DND-41 (cell line): ENCODE data around the gene GRAMD4.

Source experiments
- ATAC-seq: fragments of 200-7000 bp; cut with Tn5 transposase; 3 replicates; pipeline ENCODE4 v1.9.1; 2021; ENCODE audit warnings: low read depth; ENCODE audit not compliant: insufficient read depth
- DNase-seq: peaks from one replicate; pipeline ENCODE4 v3.0.0-alpha.2; 2020
- H2AFZ ChIP-seq: 2 replicates; pipeline ENCODE4 v1.6.0; 2012; ENCODE audit warnings: low read depth, low read length
- H3K27ac ChIP-seq: 2 replicates; pipeline ENCODE4 v1.5.1; 2012; ENCODE audit warnings: low read length, inconsistent platforms
- H3K27me3 ChIP-seq: fragments of 200-600 bp; sonication (generic); 2 replicates; pipeline ENCODE4 v1.6.0; 2012; ENCODE audit warnings: low read length, mild to moderate bottlenecking, inconsistent platforms; ENCODE audit not compliant: insufficient read depth, poor library complexity
- H3K36me3 ChIP-seq: 2 replicates; pipeline ENCODE4 v1.5.1; 2012; ENCODE audit warnings: low read length, inconsistent platforms; ENCODE audit not compliant: insufficient read depth
- H3K4me1 ChIP-seq: 2 replicates; pipeline ENCODE4 v1.5.1; 2012; ENCODE audit warnings: mild to moderate bottlenecking, low read length; ENCODE audit not compliant: insufficient read depth
- H3K4me2 ChIP-seq: 2 replicates; pipeline ENCODE4 v1.6.0; 2012; ENCODE audit warnings: mild to moderate bottlenecking, moderate library complexity, low read length, inconsistent platforms; ENCODE audit not compliant: insufficient read depth
- H3K4me3 ChIP-seq, 2 experiments: fragments of 200-600 bp in 1 of 2; shearing (Covaris generic) in 1 of 2; 2 replicates each; pipeline ENCODE4 v1.5.1; 2012 to 2016; ENCODE audit warnings: inconsistent platforms in 2 of 2, low read length in 2 of 2, mild to moderate bottlenecking in 2 of 2, low read depth in 1 of 2, moderate library complexity in 1 of 2
- H3K79me2 ChIP-seq: 2 replicates; pipeline ENCODE4 v1.6.0; 2012; ENCODE audit warnings: low read length, inconsistent platforms; ENCODE audit not compliant: insufficient read depth
- H3K9ac ChIP-seq: 2 replicates; pipeline ENCODE4 v1.6.0; 2012; ENCODE audit warnings: low read depth, mild to moderate bottlenecking, inconsistent platforms, low read length, moderate library complexity
- H3K9me3 ChIP-seq: 2 replicates; pipeline ENCODE4 v1.5.1; 2012; ENCODE audit warnings: low read length, moderate library complexity, mild to moderate bottlenecking, inconsistent platforms; ENCODE audit not compliant: insufficient read depth, severe bottlenecking
- H4K20me1 ChIP-seq: 2 replicates; pipeline ENCODE4 v1.6.0; 2012; ENCODE audit warnings: low read length; ENCODE audit not compliant: insufficient read depth
- CTCF ChIP-seq: IDR thresholded peaks from 2 replicates; pipeline ENCODE4 v1.5.1; 2012; ENCODE audit warnings: borderline replicate concordance, low read length, moderate library complexity, mild to moderate bottlenecking; ENCODE audit not compliant: poor library complexity, severe bottlenecking; ENCODE audit errors: extremely low read depth
- EZH2 ChIP-seq: IDR thresholded peaks from 3 replicates; pipeline ENCODE4 v1.6.1; 2012; ENCODE audit warnings: borderline replicate concordance, low read depth, mild to moderate bottlenecking, moderate library complexity, low read length, inconsistent platforms; ENCODE audit not compliant: severe bottlenecking

Gene GRAMD4

GRCh38 chr22:46586123-46586519 is 34.1 kb upstream of the GRAMD4 start:
- H3K4me1 ChIP-seq: peaks cover 63% of the 10 kb centered on the region
- H3K4me3 ChIP-seq: no peak overlapping the region
- no peaks in the 10 kb centered on the region for H3K27me3 ChIP-seq
- no peaks in the 10 kb centered on the region for H3K9me3 ChIP-seq
- DNase-seq (no peak), ATAC-seq (no peak)
- H3K36me3 ChIP-seq: peaks cover 48% of the 10 kb centered on the region
- no peak overlapping the region for H2AFZ ChIP-seq
- peaks cover 100% of the 10 kb centered on the region for H3K79me2 ChIP-seq
- H3K27ac ChIP-seq: peak overlapping the region; percentile 54
- TF ChIP-seq EZH2: no peak
- no peak for TF ChIP-seq CTCF
- no peak overlapping the region for H3K4me2 ChIP-seq
- H4K20me1 ChIP-seq: peaks cover 82% of the 10 kb centered on the region
- no peak overlapping the region for H3K9ac ChIP-seq

- H2AFZ ChIP-seq: no peak overlapping the region
- H3K79me2 ChIP-seq: peaks cover 99% of the 10 kb centered on the region
- no peak for ATAC-seq
- H3K4me1 ChIP-seq: peaks cover 63% of the 10 kb centered on the region
- no peak overlapping the region for H3K4me3 ChIP-seq
- TF ChIP-seq CTCF: no peak
- TF ChIP-seq EZH2: no peak
- no peak for DNase-seq
- H3K9ac ChIP-seq: no peak overlapping the region
- H4K20me1 ChIP-seq: peaks cover 78% of the 10 kb centered on the region
- peak overlapping the region; percentile 54 for H3K27ac ChIP-seq
- 0 out of 2 replicates have a peak overlapping the region, but pooled peaks have one; percentile 7 for H3K4me2 ChIP-seq
- H3K36me3 ChIP-seq: peaks cover 44% of the 10 kb centered on the region
- H3K27me3 ChIP-seq: no peaks in the 10 kb centered on the region
- no peaks in the 10 kb centered on the region for H3K9me3 ChIP-seq
Measured at GRCh38 chr22:46586531-46587011, 33.6 kb upstream of the GRAMD4 start.

- no peak for TF ChIP-seq CTCF
- no peak for TF ChIP-seq EZH2
- H3K4me1 ChIP-seq: peaks cover 63% of the 10 kb centered on the region
- H3K79me2 ChIP-seq: peaks cover 98% of the 10 kb centered on the region
- no peaks in the 10 kb centered on the region for H3K27me3 ChIP-seq
- no peaks in the 10 kb centered on the region for H3K9me3 ChIP-seq
- peak overlapping the region; percentile 54 for H3K27ac ChIP-seq
- H3K36me3 ChIP-seq: peaks cover 43% of the 10 kb centered on the region
- DNase-seq: no peak
- peaks cover 73% of the 10 kb centered on the region for H4K20me1 ChIP-seq
- H2AFZ ChIP-seq: no peak overlapping the region
- H3K9ac ChIP-seq: no peak overlapping the region
- 0 out of 2 replicates have a peak overlapping the region, but pooled peaks have one; percentile 7 for H3K4me2 ChIP-seq
- H3K4me3 ChIP-seq: no peak overlapping the region
- ATAC-seq: no peak
Measured at GRCh38 chr22:46587061-46587460, 33.1 kb upstream of the GRAMD4 start.
